ENCODE measurements around the gene NIPBL.
"Not testable (repeated sequence)": the region's sequence is repeated elsewhere in the genome, so short reads cannot be mapped to it uniquely, and the experiment has no call there.

NIPBL gene

GRCh38 chr5:37086466-37087173, 210.1 kb downstream of the NIPBL start:
- DNase-seq, result no peak
- no peaks in the 10 kb centered on the region for H3K27me3 ChIP-seq (ENCODE audit: insufficient read depth, low read depth, severe bottlenecking)
- H3K36me3 ChIP-seq, result no peaks in the 10 kb centered on the region
- no peak overlapping the region for H3K4me3 ChIP-seq (ENCODE audit: low read depth, low read length)
- TF ChIP-seq CTCF (IDR thresholded peaks at IDR 0.05; ENCODE audit: low read depth, low read length), result no peak
- no peaks in the 10 kb centered on the region for H3K9me3 ChIP-seq (ENCODE audit: severe bottlenecking)
- H3K27ac ChIP-seq, result no peak overlapping the region

- Histone ChIP-seq H3K27me3 (ENCODE audit: insufficient read depth, low read depth, severe bottlenecking) (no peaks in the 10 kb centered on the region), H3K9me3 (ENCODE audit: severe bottlenecking) (no peaks in the 10 kb centered on the region), H3K4me3 (ENCODE audit: low read depth, low read length) (no peak overlapping the region), H3K27ac (no peak overlapping the region), H3K36me3 (no peaks in the 10 kb centered on the region)
- no peak for DNase-seq
- no peak for TF ChIP-seq CTCF (IDR thresholded peaks at IDR 0.05; ENCODE audit: low read depth, low read length)
Measured at GRCh38 chr5:37088009-37088408, 211.4 kb downstream of the NIPBL start.

- H3K4me3 ChIP-seq (ENCODE audit: low read depth, low read length), result no peak overlapping the region
- H3K27me3 ChIP-seq (ENCODE audit: insufficient read depth, low read depth, severe bottlenecking), result no peaks in the 10 kb centered on the region
- no peaks in the 10 kb centered on the region for H3K9me3 ChIP-seq (ENCODE audit: severe bottlenecking)
- no peaks in the 10 kb centered on the region for H3K36me3 ChIP-seq
- TF ChIP-seq CTCF (IDR thresholded peaks at IDR 0.05; ENCODE audit: low read depth, low read length), result no peak
- no peak for DNase-seq
- H3K27ac ChIP-seq, result no peak overlapping the region
Measured at GRCh38 chr5:37090123-37090726, 213.7 kb downstream of the NIPBL start.

- DNase-seq, result no peak
- H3K27ac ChIP-seq, result no peak overlapping the region
- no peaks in the 10 kb centered on the region for H3K36me3 ChIP-seq
- no peak for TF ChIP-seq CTCF (IDR thresholded peaks at IDR 0.05; ENCODE audit: low read depth, low read length)
- H3K4me3 ChIP-seq (ENCODE audit: low read depth, low read length), result no peak overlapping the region
- no peaks in the 10 kb centered on the region for H3K27me3 ChIP-seq (ENCODE audit: insufficient read depth, low read depth, severe bottlenecking)
- H3K9me3 ChIP-seq (ENCODE audit: severe bottlenecking), result no peaks in the 10 kb centered on the region
Measured at GRCh38 chr5:37090781-37091180, 214.2 kb downstream of the NIPBL start.

GRCh38 chr5:37093795-37094194, 217.2 kb downstream of the NIPBL start:
- H3K27me3 ChIP-seq (ENCODE audit: insufficient read depth, low read depth, severe bottlenecking); DNase-seq: not testable (repeated sequence)

GRCh38 chr5:37099267-37099666, 222.7 kb downstream of the NIPBL start:
- peaks cover 13% of the 10 kb centered on the region; the same call in 1 of the 2 replicates for H3K36me3 ChIP-seq
- not testable (repeated sequence) for H3K4me3 ChIP-seq (ENCODE audit: low read depth, low read length); H3K9me3 ChIP-seq (ENCODE audit: severe bottlenecking)

More at GRCh38 chr5:37093795-37094194, 217.2 kb downstream of the NIPBL start:
- not testable (repeated sequence) for H3K36me3 ChIP-seq; H3K9me3 ChIP-seq (ENCODE audit: severe bottlenecking); H3K4me3 ChIP-seq (ENCODE audit: low read depth, low read length); H3K27ac ChIP-seq

GRCh38 chr5:37103302-37103701, 226.7 kb downstream of the NIPBL start:
- no peak for DNase-seq
- peaks cover 30% of the 10 kb centered on the region for H3K36me3 ChIP-seq
- TF ChIP-seq CTCF (IDR thresholded peaks at IDR 0.05; ENCODE audit: low read depth, low read length), result no peak
- no peaks in the 10 kb centered on the region for H3K27me3 ChIP-seq (ENCODE audit: insufficient read depth, low read depth, severe bottlenecking)
- peaks cover 6% of the 10 kb centered on the region for H3K9me3 ChIP-seq (ENCODE audit: severe bottlenecking)
- H3K27ac ChIP-seq, result no peak overlapping the region
- no peak overlapping the region for H3K4me3 ChIP-seq (ENCODE audit: low read depth, low read length)

More at GRCh38 chr5:37099267-37099666, 222.7 kb downstream of the NIPBL start:
- H3K27me3 ChIP-seq (ENCODE audit: insufficient read depth, low read depth, severe bottlenecking); H3K27ac ChIP-seq; DNase-seq: not testable (repeated sequence)

All from WERI-Rb-1 (cell line).